Measurements from ENCODE around the gene ULK4. TPM values are rescaled to one million over a fixed set of nuclear protein-coding genes. Genes with fewer than 3 reads are reported as not detected.

ULK4 gene
- total RNA-seq, 3 donors from 2014 or later, result 7.2 to 10.1 (median 9.5) TPM

- Histone ChIP-seq H3K9me3 (no peaks in the 10 kb centered on the region), H3K36me3 (ENCODE audit: low read depth) (peaks cover 11% of the 10 kb centered on the region), H3K4me3 (no peak overlapping the region), H3K4me1 (ENCODE audit: low read depth) (no peaks in the 10 kb centered on the region)
- ATAC-seq (no peak), DNase-seq (no peak)
- intact Hi-C loops (cut with DNase I, micrococcal nuclease), result no loop called here
- no peak for TF ChIP-seq CTCF (IDR thresholded peaks at IDR 0.05)
These were observed 722.3 kb downstream of the ULK4 start for GRCh38 chr3:41239587-41239986.

- no peaks in the 10 kb centered on the region for H3K9me3 ChIP-seq
- no peak for TF ChIP-seq CTCF (IDR thresholded peaks at IDR 0.05)
- DNase-seq, result no peak
- ATAC-seq, result no peak
- H3K36me3 ChIP-seq (ENCODE audit: low read depth), result peaks cover 23% of the 10 kb centered on the region
- no peaks in the 10 kb centered on the region for H3K4me1 ChIP-seq (ENCODE audit: low read depth)
- no peak overlapping the region for H3K4me3 ChIP-seq
- intact Hi-C loops (cut with DNase I, micrococcal nuclease), result no loop called here
These were observed 724.0 kb downstream of the ULK4 start for GRCh38 chr3:41237907-41238306.

- TF ChIP-seq CTCF (IDR thresholded peaks at IDR 0.05), result no peak
- peaks cover 23% of the 10 kb centered on the region for H3K36me3 ChIP-seq (ENCODE audit: low read depth)
- intact Hi-C loops (cut with DNase I, micrococcal nuclease), result no loop called here
These were observed 725.7 kb downstream of the ULK4 start for GRCh38 chr3:41236228-41236627.

GRCh38 chr3:41234823-41235721 is 726.8 kb downstream of the ULK4 start:
- peaks cover 23% of the 10 kb centered on the region for H3K36me3 ChIP-seq (ENCODE audit: low read depth)
- TF ChIP-seq CTCF (IDR thresholded peaks at IDR 0.05), result no peak
- no peaks in the 10 kb centered on the region for H3K9me3 ChIP-seq
- ATAC-seq (no peak), DNase-seq (no peak)
- no peak overlapping the region for H3K4me3 ChIP-seq
- H3K4me1 ChIP-seq (ENCODE audit: low read depth), result no peaks in the 10 kb centered on the region
- intact Hi-C loops (cut with DNase I, micrococcal nuclease), result no loop called here

More at GRCh38 chr3:41236228-41236627, 725.7 kb downstream of the ULK4 start:
- Histone ChIP-seq H3K4me3 (no peak overlapping the region), H3K4me1 (ENCODE audit: low read depth) (no peaks in the 10 kb centered on the region), H3K9me3 (no peaks in the 10 kb centered on the region)
- ATAC-seq, result no peak
- no peak for DNase-seq

GRCh38 chr3:41224120-41224806 is 737.6 kb downstream of the ULK4 start:
- H3K9me3 ChIP-seq, result no peaks in the 10 kb centered on the region
- H3K4me1 ChIP-seq (ENCODE audit: low read depth), result peaks cover 25% of the 10 kb centered on the region
- DNase-seq (no peak), ATAC-seq (no peak)
- no peak for TF ChIP-seq CTCF (IDR thresholded peaks at IDR 0.05)
- H3K36me3 ChIP-seq (ENCODE audit: low read depth), result peaks cover 7% of the 10 kb centered on the region
- intact Hi-C loops (cut with DNase I, micrococcal nuclease), result no loop called here
- H3K4me3 ChIP-seq, result no peak overlapping the region
